ENCODE measurements around the gene TCEA2. TPM values are rescaled to one million over a fixed set of nuclear protein-coding genes. Genes with fewer than 3 reads are reported as not detected.

TCEA2 gene
- total and polyA plus RNA-seq, 2 of the 13 experiments (the other 11 are each of a cell fraction or from before 2014, with no cell fraction given) = 28.1 to 33.7 TPM

DNA sequence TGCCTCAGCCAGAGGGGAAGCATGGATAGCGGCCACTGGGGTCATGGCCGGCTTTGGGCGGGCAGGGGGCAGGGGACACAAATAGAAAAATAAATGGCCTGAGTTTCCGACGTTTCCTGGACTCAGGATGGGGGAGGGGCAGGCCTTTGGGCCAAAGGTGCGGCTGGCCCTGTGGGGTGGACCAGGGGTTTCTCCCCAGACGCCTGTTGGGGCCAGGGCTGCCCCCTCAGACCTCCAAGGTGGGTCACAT is 6.4 kb upstream of the TCEA2 start (continued):
- TF ChIP-seq, protein P1, sequence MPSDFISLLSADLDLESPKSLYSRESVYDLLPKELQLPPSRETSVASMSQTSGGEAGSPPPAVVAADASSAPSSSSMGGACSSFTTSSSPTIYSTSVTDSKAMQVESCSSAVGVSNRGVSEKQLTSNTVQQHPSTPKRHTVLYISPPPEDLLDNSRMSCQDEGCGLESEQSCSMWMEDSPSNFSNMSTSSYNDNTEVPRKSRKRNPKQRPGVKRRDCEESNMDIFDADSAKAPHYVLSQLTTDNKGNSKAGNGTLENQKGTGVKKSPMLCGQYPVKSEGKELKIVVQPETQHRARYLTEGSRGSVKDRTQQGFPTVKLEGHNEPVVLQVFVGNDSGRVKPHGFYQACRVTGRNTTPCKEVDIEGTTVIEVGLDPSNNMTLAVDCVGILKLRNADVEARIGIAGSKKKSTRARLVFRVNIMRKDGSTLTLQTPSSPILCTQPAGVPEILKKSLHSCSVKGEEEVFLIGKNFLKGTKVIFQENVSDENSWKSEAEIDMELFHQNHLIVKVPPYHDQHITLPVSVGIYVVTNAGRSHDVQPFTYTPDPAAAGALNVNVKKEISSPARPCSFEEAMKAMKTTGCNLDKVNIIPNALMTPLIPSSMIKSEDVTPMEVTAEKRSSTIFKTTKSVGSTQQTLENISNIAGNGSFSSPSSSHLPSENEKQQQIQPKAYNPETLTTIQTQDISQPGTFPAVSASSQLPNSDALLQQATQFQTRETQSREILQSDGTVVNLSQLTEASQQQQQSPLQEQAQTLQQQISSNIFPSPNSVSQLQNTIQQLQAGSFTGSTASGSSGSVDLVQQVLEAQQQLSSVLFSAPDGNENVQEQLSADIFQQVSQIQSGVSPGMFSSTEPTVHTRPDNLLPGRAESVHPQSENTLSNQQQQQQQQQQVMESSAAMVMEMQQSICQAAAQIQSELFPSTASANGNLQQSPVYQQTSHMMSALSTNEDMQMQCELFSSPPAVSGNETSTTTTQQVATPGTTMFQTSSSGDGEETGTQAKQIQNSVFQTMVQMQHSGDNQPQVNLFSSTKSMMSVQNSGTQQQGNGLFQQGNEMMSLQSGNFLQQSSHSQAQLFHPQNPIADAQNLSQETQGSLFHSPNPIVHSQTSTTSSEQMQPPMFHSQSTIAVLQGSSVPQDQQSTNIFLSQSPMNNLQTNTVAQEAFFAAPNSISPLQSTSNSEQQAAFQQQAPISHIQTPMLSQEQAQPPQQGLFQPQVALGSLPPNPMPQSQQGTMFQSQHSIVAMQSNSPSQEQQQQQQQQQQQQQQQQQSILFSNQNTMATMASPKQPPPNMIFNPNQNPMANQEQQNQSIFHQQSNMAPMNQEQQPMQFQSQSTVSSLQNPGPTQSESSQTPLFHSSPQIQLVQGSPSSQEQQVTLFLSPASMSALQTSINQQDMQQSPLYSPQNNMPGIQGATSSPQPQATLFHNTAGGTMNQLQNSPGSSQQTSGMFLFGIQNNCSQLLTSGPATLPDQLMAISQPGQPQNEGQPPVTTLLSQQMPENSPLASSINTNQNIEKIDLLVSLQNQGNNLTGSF (CRISPR knock-in tag; IDR thresholded peaks at IDR 0.05) = no peak
- TF ChIP-seq, protein P2, sequence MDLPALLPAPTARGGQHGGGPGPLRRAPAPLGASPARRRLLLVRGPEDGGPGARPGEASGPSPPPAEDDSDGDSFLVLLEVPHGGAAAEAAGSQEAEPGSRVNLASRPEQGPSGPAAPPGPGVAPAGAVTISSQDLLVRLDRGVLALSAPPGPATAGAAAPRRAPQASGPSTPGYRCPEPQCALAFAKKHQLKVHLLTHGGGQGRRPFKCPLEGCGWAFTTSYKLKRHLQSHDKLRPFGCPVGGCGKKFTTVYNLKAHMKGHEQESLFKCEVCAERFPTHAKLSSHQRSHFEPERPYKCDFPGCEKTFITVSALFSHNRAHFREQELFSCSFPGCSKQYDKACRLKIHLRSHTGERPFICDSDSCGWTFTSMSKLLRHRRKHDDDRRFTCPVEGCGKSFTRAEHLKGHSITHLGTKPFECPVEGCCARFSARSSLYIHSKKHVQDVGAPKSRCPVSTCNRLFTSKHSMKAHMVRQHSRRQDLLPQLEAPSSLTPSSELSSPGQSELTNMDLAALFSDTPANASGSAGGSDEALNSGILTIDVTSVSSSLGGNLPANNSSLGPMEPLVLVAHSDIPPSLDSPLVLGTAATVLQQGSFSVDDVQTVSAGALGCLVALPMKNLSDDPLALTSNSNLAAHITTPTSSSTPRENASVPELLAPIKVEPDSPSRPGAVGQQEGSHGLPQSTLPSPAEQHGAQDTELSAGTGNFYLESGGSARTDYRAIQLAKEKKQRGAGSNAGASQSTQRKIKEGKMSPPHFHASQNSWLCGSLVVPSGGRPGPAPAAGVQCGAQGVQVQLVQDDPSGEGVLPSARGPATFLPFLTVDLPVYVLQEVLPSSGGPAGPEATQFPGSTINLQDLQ (CRISPR knock-in tag; IDR thresholded peaks at IDR 0.05) = no peak
- TF ChIP-seq FOXC1 (CRISPR knock-in tag; IDR thresholded peaks at IDR 0.05; ENCODE audit: borderline replicate concordance) = no peak; the same call in 1 of the 2 replicates
- TF ChIP-seq ZNF790 (CRISPR knock-in tag; IDR thresholded peaks at IDR 0.05; ENCODE audit: borderline replicate concordance) = peak; percentile 7; the same call in 1 of the 2 replicates
- no peak for TF ChIP-seq RBM39 (IDR thresholded peaks at IDR 0.05; ENCODE audit: low read depth, low read length, poor library complexity, severe bottlenecking)
- peak; percentile 84 for TF ChIP-seq NR2F6 (IDR thresholded peaks at IDR 0.05)
- peak; percentile 93 for TF ChIP-seq NR2F6 (CRISPR knock-in tag; IDR thresholded peaks at IDR 0.05)
- TF ChIP-seq, protein P3, sequence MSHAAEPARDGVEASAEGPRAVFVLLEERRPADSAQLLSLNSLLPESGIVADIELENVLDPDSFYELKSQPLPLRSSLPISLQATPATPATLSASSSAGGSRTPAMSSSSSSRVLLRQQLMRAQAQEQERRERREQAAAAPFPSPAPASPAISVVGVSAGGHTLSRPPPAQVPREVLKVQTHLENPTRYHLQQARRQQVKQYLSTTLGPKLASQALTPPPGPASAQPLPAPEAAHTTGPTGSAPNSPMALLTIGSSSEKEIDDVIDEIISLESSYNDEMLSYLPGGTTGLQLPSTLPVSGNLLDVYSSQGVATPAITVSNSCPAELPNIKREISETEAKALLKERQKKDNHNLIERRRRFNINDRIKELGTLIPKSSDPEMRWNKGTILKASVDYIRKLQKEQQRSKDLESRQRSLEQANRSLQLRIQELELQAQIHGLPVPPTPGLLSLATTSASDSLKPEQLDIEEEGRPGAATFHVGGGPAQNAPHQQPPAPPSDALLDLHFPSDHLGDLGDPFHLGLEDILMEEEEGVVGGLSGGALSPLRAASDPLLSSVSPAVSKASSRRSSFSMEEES (CRISPR knock-in tag; IDR thresholded peaks at IDR 0.05) = peak; percentile 6; the same call in 1 of the 2 replicates
- TF ChIP-seq, protein P4, sequence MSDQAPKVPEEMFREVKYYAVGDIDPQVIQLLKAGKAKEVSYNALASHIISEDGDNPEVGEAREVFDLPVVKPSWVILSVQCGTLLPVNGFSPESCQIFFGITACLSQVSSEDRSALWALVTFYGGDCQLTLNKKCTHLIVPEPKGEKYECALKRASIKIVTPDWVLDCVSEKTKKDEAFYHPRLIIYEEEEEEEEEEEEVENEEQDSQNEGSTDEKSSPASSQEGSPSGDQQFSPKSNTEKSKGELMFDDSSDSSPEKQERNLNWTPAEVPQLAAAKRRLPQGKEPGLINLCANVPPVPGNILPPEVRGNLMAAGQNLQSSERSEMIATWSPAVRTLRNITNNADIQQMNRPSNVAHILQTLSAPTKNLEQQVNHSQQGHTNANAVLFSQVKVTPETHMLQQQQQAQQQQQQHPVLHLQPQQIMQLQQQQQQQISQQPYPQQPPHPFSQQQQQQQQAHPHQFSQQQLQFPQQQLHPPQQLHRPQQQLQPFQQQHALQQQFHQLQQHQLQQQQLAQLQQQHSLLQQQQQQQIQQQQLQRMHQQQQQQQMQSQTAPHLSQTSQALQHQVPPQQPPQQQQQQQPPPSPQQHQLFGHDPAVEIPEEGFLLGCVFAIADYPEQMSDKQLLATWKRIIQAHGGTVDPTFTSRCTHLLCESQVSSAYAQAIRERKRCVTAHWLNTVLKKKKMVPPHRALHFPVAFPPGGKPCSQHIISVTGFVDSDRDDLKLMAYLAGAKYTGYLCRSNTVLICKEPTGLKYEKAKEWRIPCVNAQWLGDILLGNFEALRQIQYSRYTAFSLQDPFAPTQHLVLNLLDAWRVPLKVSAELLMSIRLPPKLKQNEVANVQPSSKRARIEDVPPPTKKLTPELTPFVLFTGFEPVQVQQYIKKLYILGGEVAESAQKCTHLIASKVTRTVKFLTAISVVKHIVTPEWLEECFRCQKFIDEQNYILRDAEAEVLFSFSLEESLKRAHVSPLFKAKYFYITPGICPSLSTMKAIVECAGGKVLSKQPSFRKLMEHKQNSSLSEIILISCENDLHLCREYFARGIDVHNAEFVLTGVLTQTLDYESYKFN (CRISPR knock-in tag; conservative IDR thresholded peaks at IDR 0.05) = peak; percentile 88
- TF ChIP-seq ZNF121 (CRISPR knock-in tag; IDR thresholded peaks at IDR 0.05) = no peak; the same call in 1 of the 2 replicates
- no peak for TF ChIP-seq SOX13 (IDR thresholded peaks at IDR 0.05)
- TF ChIP-seq SOX13 (CRISPR knock-in tag; conservative IDR thresholded peaks at IDR 0.05 in 1 of 2, IDR thresholded peaks at IDR 0.05 in 1 of 2) = peak in 1 of 2 experiments; percentile 39; a peak in 1 of 4 replicates
- no peak for TF ChIP-seq SMAD1 (CRISPR knock-in tag; IDR thresholded peaks at IDR 0.05; ENCODE audit: borderline replicate concordance, low read depth)
- TF ChIP-seq RBFOX2 (IDR thresholded peaks at IDR 0.05; ENCODE audit: low read depth, low read length) = no peak
- no peak for TF ChIP-seq ZNF253 (CRISPR knock-in tag; IDR thresholded peaks at IDR 0.05; ENCODE audit: borderline replicate concordance)
- peak; percentile 53 for TF ChIP-seq HOXA3 (CRISPR knock-in tag; IDR thresholded peaks at IDR 0.05)
- TF ChIP-seq LCORL (IDR thresholded peaks at IDR 0.05) = no peak
- TF ChIP-seq LCORL (CRISPR knock-in tag; IDR thresholded peaks at IDR 0.05) = peak; percentile 88
